ENCODE data around the gene PRRX1.

DNA sequence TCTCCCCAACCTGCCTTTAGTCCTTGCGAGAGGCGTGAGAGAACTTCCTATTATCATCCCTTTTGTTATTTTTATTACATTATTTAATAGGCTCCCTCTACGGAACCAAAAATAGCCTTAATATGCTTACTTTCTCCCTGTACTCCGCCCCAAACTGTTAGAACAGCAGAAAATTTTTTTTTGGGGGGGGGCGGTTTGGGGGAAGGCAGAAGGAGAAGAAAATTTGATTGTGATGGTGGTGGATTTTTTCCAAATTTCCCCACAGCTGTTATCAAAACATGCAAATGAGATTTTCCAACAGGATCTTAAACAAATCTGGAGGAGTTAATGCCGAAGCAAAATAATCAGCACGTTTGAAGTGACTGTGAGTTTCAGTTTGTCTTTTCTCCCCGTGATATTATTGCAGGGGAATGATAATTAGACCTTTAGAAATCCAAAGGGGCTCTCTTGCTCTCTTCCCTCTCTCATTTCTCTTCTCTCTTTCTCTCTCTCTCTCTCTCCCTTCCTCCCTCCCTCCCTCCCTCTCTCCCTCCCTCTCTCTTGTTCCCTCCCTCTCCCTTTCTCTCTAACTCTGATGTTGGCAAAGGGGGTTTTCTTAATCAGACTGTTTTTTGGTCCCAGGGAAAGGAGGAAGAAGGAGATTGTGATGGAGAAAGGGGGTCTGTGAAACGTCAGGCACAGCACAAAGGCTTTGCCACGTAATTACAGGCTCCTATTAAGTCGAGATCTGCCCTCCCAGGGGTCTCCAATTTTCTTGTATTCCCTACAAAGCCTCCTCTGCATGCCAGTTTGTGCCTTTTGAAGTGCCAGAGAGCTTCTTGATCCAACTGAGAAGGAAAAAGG is 1.1 kb upstream of the PRRX1 start:
- TF ChIP-seq POLR2A (IDR thresholded peaks at IDR 0.05), result no peak
- no peak for TF ChIP-seq CTCF (IDR thresholded peaks at IDR 0.05)

Measured in Peyer's patch (tissue), 4 donors.